Umbilical cord (tissue), 2 donors: ENCODE measurements around the gene ZER1. TPM values are rescaled to one million over a fixed set of nuclear protein-coding genes. Genes with fewer than 3 reads are reported as not detected.
"Not testable (repeated sequence)": the region's sequence is repeated elsewhere in the genome, so short reads cannot be mapped to it uniquely, and the experiment has no call there.

ENCODE experiments used
- DNase-seq: peaks from one replicate; pipeline ENCODE4 v3.0.0-alpha.2; 2015; ENCODE audit warnings: low spot score
- total RNA-seq: library from RNA; depleted of rRNA; stranded (reverse); fragments of >200 nt; gene quantifications from one replicate; pipeline ENCODE4 v1.2.3, GENCODE V29; 2014; ENCODE audit warnings: low replicate concordance; ENCODE audit not compliant: insufficient read depth

Gene ZER1
- total RNA-seq, 1 donor from 2014 or later: 15.4 TPM

DNA sequence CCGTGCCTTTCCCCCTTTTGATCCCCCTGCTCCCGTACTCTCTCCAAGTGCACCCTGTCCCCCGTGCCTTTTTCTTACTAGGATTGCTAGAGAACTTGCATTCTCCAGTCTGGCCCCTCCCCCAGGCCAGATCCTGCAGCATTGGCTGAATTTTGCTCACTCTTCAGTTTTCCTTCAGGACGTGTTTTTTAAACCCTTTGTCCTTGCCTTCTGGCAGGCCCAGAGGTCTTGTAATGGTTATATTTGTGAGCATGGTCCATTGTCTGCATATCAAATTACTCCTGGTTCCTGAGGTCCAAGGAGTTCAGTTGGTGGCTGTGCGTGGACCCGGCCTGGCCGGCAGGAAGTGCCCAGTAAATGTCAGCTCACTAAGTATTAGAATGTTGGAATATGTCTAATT lies 15.9 kb upstream of the ZER1 start:
- peak; percentile 26 for DNase-seq

DNA sequence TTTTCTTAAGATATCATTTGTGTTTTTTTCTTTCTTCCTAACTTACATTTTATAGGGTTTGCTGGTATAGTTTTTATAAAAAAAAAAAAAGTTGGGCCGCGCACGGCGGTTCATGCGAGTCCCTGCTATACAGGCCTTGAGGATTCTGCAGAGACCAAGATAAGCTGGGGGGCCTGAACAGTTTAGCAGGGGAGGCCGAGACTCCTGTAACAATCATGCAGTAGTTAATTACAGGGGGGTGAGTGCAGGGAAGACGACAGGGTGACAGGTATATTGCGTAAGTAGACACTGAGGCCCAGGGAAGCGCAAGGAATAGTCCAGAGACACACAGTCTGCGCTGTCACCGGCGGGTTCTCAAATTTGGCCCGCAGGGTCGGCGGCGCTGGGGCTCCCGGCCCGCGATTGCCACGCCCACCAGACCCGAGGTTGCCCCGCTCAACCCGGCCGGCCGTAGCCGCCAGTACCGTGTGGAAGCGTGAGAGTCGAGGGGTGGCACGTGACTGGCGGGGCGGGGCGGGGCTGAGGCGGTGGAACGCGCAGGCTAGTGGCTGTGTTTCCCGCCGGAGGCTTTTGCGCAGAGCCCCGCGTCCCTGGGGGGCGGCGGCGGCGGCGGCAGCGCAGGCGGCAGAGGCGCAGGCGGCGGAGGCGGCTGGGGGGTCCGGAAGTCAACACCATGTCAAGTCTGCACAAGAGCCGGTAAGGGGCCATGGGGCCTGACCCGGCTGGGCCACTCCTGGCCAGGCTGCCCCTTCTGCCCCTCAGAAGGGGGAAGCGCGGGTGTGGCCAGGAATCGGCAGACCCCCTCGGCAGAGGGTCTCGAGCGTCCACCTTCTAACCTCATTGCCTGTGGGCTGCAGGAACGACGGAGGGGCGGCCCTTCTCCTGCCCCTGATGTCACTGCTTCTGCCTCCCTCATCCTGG lies 15.2 kb upstream of the ZER1 start, which contains the start of gene TBC1D13:
TSS of gene TBC1D13 (plus strand) at position 573 of the 921 bp plus-strand sequence. CDS start at position 674, 101 bp downstream.
- peak; percentile 87 for DNase-seq

DNA sequence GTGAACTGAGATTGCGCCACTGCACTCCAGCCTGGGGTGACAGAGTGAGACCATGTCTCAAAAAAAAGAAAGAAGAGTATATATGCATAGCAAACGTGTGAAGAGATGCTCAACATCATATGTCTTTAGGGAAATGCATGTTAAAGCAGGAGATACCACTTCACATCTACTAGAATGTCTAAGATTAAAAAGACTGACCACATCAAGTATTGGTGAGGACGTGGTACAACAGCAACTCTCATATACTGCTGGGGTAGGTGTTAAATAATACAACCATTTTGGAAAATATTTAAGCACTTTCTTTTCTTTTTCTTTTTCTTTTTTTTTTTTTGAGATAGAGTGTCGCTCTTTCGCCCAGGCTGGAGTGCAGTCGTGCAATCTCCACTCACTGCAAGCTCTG lies 13.7 kb upstream of the ZER1 start:
- DNase-seq: no peak

DNA sequence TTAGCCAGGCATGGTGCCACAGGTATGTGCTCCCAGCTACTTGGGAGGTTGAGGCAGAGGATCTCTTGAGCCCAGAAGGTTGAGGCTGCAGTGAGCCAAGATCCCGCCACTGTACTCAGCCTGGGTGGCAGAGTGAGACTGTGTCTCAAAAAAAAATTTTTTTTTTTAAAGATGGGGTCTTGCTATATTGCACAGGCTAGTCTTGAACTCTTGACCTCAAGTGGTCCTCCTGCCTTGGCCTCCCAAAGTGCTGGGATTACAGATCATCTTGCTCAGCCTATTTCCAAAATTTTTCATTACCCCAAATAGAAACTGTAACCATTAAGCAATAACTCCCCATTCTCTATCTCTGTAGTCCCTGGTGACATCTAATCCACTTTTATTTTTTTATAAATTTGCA lies 10.9 kb upstream of the ZER1 start:
- DNase-seq: no peak

DNA sequence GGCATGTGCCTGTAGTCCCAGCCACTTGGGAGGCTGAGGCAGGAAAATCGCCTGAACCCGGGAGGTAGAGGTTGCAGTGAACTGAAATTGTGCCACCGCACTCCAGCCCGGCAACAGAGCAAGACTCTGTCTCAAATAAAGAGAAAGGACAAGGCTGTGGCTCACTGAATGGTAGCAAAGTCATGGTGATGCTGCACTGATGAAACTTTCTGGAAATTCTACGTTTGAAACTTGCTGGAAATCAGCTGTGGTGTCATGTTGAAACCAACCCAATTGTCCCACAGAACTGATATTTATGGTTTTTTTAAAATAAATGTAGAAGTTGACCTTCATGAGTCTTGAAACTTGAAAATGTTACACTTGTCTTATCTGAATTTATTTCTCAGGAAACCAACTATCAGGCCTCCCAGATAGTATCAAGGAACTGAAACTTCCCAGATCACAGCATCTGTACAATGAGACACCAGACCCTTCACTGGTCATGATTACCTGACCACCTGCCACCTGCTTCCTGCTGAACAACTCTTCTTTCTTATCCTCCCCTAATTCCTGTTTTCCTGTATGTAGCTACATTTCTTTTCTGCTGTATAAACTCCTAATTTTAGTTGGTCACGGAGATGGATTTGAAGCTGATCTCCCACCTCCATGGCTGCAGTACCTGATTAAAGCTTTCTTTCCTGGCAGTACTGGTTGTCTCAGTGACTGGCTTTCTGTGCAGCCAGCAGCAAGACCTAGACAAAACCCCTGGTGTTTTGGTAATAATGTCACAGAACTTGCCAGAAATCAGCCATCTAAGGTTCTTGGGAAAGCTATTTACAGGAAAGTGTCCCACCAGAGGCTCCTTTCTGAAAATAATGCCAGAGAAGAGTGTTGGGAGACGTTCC lies 9.7 kb upstream of the ZER1 start:
- no peak for DNase-seq

DNA sequence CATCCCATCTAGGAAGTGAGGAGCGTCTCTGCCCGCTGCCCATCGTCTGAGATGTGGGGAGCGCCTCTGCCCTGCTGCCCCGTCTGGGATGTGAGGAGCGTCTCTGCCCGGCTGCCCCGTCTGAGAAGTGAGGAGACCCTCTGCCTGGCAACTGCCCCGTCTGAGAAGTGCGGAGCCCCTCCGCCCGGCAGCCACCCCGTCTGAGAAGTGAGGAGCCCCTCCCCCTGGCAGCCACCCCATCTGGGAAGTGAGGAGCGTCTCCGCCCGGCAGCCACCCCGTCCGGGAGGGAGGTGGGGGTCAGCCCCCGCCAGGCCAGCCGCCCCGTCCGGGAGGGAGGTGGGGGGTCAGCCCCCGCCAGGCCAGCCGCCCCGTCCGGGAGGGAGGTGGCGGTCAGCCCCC lies 8.4 kb upstream of the ZER1 start:
- DNase-seq: not testable (repeated sequence)

DNA sequence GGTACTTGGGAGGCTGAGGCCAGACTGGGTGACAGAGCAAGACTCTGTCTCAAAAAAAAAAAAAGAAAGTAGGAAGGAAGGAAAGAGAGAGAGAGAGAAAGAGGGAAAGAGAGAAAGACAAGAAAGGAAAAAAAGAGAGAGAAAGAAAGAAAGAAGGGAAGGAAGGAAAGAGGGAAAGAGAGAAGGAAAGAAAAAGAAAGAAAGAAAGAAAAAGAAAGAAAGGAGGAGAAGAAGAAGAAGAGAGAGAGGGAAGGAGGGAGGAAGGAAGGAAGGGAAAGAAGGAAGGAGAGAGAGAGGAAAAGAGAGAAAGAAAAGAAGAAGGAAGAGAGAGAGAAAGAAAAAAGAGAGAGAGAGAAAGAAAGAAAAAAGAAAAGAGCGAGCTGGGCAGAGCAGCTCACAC lies 3.1 kb upstream of the ZER1 start:
- no peak for DNase-seq

DNA sequence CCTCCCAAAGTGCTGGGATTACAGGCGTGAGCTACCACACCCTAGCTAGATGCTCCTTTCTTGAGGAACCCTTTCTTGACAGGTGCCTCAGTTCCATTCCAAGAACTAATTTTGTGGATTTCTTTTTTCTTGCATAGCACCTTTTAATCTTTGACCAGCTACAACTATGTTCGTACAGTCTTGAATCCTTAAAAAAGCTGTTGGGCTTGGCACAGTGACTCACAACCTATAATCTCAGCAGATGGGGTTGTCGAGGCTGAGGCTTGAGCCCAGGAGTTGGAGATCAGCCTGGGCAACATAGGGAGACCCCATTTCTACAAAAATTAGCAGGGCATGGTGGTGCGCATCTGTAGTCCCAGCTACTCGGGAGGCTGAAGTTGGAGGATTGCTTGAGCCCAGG lies 1.3 kb upstream of the ZER1 start:
- DNase-seq: no peak

DNA sequence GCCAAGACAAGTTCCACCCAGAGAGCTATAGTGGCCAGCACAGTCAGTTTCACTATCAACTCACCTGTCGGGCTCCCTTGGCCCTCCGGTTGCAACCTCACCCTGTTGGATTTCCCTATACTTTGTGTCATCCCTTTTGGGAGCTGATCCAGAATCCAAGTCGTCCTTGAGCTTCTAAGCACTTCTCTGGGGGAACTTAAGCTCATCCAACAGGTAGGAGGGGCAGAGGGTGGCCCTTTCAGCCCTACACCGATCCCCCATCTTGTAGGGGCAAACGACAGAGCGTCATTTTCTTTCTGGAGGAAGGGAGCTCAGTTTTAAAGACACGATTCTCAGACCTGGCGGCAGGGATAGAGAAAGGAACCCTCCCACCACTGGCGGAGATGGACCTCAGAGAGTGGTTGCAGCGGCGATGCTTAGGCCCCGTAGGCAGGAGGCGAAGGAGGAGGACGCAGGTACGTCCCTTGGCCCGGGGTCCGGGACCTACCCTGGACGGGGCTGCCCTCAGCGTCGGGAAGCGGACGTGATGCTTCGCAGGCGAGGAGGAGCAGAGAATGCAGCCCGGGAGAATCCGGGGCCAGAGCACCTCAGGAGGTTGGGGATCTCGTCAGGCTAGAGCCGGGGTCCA lies 519 bp downstream of the ZER1 start:
- no peak for DNase-seq

DNA sequence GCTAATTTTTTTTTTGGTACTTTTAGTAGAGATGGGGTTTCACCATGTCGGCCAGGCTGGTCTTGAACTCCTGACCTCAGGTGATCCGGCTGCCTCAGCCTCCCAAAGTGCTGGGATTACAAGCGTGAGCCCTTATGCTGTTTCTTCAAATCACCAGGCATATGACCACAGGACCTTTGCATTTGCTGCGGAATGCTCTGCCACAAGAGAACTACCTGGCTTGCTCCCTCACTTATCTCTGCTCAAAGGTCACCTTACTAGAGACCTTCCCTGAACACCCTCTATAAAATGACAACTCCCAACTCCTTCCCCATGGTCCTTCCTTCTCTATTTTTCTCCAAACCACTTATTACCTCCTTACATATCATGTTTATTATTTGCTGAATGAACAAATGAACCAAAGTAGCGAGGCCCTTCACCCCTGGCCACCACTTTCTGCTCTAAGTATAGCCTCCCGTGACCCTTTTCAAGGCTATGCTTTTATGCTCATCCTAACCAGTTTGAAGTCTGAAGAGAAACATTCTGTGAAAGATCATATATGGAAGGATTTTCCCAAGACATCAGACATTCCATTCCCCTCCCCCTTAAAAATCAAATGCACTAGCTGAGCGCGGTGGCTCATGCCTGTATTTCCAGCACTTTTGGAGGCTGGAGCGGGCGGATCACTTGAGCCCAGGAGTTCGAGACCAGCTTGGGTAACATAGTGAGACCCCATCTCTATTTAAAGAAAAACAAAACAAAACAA lies 1.3 kb downstream of the ZER1 start:
- DNase-seq: no peak

DNA sequence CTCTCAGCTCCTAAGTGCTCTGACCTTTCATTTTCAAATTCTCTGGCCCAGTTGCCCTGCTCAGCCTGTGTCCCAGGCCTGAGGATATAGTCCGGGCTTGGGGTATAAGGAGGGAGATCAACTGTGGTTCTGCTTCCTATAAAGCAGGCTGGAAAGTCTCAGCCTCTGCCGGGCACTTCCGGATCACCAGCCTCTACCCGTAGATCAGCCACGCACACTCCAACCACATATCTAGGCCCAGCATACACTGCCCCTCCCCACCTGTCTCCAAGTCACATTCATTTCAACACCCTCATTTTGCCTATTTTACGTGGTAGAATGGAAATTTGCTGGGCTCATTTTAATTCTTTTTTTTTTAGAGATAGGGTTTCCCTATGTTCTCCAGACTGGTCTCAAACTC lies 3.1 kb downstream of the ZER1 start:
- DNase-seq: no peak

DNA sequence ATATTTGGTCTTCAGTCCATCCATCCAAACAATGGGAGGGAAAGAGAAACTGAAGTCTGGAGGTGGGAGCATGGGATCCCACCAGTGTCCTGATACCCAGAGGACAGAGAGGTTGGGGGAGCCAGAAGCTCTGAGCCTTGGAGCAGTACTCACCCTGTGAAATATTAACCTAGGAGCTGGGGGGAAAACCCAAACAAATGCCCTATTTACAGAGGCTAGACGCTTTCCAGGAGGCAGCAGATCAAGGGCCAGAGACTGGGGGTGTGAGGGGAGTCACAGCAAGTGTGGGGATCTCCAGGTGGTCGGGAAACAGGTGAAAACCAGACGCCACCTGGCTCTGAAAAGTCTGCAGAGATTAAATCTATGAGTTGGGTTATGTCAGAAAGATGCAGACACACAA lies 6.2 kb downstream of the ZER1 start:
- no peak for DNase-seq

DNA sequence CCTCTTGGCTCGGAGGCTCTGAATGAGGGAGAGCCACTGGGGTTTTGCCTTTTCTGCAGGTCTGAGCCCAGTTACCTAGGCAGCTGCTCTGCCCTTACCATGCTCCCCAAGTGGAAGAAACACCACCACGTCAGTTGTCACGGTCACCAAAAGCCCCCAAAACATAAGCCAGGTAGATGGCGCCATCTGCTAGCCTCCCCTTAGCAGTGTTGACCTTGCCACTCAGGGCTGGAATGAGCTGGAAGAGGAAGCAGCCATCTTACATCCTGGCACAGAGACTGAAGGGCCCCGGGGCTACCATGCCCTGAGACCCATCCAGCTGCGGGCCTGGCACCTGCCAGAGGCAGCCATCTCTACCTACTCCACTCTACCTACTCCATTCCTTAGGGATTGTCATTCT lies 7.4 kb downstream of the ZER1 start:
- no peak for DNase-seq

DNA sequence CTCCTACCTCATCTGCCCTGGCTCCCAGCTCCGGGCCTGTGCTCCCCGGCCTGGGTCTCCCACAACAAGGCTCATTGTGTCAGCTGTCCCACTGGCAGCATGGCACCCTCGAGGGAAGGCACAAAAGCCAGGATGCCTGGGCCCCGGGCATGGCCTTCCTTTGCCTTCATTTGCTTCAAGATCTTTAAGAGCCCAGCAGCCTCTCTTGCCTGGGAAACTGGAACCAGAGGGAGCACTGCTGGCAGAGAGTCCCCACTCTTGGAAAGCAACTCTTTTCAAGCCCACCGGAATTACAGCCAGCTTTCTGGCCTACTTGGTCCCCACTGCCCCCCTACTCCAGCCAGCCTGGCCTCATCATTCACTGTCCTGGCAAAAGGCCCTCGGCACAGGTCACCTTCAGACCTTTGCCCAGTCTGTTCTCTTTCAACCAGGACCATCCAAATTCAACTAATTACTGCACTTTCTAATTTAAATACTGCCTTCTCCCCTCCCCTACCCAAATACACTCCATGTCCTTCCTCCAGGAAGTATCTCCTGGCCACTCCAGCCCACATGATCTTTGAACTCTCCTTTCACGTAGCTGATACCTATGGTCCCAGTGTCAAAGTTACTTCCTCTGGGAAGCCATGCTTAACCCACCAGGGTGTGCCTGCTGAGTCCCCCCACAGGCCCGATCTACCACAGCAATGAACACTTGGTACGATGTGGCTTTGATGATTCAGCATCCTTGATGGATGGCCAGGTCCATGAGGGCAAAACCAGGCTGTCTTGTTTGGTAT lies 8.9 kb downstream of the ZER1 start:
- DNase-seq: no peak

DNA sequence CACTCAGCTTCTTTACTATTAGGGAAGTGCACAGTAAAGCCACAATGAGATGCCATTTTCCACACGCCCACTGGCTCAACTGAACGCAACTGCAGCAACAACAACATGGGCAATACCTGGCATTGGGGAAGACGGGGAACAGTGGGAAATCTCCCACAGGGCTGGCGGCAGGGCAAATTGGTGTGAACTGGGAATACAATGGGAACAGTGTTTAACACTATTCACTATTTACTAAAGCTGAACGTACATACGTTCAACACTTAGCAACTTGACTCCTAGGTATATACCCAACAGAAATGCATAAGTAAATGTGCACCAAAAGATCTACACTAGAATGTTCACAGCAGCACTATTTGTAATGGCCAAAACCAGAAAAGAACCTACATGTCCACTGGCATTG lies 14.1 kb downstream of the ZER1 start:
- DNase-seq: no peak

DNA sequence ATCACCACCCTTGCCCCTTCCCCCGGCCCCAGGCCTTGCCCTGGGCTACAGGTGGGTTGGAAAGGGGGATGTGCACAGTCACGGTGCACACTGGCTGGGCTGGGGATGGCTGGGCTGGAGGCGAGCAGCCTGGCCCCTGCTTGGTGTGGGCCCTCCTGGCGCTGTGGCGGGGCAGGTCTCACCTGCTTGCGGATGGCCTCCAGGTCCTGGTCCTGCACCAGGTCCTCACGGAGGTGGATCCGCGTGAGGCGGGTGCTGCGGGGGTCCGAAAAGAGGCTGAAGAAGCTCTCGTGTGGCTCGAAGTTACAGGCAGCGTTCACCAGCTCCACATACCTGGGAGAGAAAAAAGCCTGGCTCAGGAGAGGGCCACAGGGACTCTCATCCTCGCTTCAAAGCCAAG lies 18.1 kb downstream of the ZER1 start:
- DNase-seq: no peak

DNA sequence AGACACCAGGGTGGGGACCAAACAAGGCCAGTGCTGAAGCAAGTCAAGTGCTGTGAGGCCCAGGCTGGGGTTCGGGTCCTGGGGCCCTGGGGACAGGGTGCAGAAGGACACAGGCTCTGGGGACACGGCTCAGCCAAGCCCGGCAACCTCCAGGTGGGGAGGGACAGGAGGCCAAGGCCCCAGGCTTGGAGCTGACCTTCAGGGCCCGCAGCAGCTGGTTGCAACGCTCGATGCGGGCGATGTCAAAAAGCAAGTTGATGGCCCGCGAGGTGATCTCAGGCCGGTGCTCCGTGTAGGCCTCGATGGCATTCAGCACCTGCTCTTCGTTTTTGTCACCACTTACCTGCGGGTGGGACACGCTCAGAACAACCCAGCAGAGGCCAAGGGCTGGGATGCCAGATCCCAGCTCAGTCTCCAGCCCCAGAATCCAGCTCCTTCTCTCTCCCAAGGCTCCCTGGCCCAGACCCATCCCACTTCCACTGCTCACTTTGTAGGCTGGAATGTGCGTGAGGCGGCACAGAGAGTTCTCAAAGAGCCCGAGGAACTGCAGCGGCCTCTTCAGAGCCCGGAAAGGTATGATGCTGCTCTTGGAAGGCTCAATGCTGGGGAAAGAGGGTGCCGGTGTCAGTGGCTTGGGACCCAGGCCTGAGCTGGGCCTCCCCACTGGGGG lies 20.7 kb downstream of the ZER1 start:
- DNase-seq: no peak

DNA sequence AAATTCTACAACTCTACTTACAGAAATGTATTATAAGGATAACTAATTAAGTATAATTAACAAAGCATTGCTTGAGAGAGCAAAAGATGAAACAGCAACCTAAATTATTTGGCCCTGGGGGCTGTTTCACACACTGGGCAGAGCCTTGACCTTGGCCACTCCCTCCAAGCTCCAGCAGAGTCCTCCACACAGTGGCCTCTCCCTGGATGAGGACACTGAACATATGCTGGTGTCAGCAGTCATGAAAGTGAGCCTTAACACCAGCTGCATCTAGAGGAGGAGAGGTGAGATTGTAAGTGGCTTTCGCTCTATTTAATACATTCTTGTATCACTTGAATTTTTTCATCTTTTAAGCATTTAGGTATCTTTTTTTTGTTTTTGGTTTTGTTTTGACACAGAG lies 24.5 kb downstream of the ZER1 start:
- no peak for DNase-seq

DNA sequence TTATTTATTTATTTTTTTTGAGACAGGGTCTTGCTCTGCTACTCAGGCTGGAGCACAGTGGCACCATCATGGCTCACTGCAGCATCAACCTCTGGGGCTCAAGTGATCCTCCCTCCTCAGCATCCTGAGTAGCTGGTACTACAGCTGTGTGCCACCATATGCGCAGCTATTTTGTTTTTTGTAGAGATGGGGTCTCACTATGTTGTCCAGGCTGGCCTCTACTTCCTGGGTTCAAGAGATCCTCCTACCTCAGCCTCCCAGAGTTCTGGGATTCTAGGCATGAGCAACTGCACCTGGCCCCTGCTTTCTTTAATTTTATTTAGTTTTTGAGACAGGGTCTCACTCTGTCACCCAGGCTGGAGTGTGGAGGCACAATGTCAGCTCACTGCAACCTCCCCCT lies 28.3 kb downstream of the ZER1 start:
- no peak for DNase-seq

DNA sequence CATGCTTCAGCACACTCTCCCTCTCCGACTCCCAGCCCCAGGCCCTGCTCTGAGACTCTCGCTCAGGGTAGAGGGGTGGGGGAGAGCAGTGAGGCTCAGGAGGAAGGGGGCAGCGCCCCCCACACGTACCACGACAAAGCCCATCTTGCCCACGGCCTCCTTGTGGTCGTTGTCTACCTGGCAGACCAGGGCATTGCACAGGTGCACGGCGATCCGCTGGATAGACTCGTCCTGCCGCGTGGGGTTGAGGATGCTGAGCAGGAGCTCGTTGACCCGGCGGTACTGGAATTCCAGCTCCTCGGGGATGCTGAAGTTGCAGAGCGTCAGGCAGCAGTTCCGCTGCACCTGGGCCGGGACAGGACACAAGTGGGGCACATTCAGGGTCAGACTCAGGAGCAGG lies 29.3 kb downstream of the ZER1 start:
- no peak for DNase-seq
